ENCODE results near the gene TMC3.

- TF ChIP-seq CHD2 (IDR thresholded peaks at IDR 0.05; ENCODE audit: low read length, partially characterized antibody), result no peak
- no peak for TF ChIP-seq CTCF (IDR thresholded peaks at IDR 0.05)
- TF ChIP-seq MAX (IDR thresholded peaks at IDR 0.05; ENCODE audit: low read depth), result no peak
- TF ChIP-seq SMC3 (IDR thresholded peaks at IDR 0.05; ENCODE audit: low read depth, low read length), result no peak
- no peak for TF ChIP-seq POLR2AphosphoS5 (IDR thresholded peaks at IDR 0.05; ENCODE audit: low read depth, low read length)
- no peak for TF ChIP-seq RAD21 (IDR thresholded peaks at IDR 0.05; ENCODE audit: low read length)
- no peak for TF ChIP-seq RFX5 (IDR thresholded peaks at IDR 0.05; ENCODE audit: low read length)
- no peak for TF ChIP-seq EZH2phosphoT487 (IDR thresholded peaks at IDR 0.05; ENCODE audit: borderline replicate concordance, low read depth)
These were observed 64.2 kb downstream of the TMC3 start for GRCh38 chr15:81309647-81310450.
